ENCODE results near the gene ZNF618.

DNA sequence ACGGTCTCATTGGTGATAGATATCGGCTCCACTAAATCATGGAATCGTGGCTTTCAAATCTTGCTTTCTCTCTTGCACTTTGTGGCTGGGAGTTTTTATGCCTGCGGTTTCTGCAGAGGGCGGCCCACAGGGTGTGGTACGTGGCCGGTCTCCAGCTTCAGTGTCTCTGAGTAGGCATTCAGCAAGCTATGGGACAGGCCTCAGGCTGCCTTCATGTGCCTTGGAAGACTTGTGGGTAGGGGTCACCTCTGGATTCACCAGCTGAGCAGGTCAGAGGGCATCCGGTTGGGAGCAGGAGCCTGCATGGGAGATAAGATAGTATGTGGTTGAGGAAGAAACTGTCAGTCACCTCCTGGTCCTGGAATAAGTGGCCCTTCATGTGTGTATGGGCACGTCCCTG lies 154.3 kb downstream of the ZNF618 start:
- TF ChIP-seq EP300 (IDR thresholded peaks at IDR 0.05) = no peak
- TF ChIP-seq POLR2A (IDR thresholded peaks at IDR 0.05) = no peak
- TF ChIP-seq CTCF (IDR thresholded peaks at IDR 0.05) = no peak
